GM19395 (cell line): ENCODE data around the gene RPA1.

Experiments
- ATAC-seq: cut with Tn5 transposase; IDR thresholded peaks from one replicate; pipeline ENCODE4 v1.9.1; 2021; ENCODE audit warnings: mild to moderate bottlenecking, moderate library complexity; ENCODE audit not compliant: unreplicated experiment

Gene RPA1

DNA sequence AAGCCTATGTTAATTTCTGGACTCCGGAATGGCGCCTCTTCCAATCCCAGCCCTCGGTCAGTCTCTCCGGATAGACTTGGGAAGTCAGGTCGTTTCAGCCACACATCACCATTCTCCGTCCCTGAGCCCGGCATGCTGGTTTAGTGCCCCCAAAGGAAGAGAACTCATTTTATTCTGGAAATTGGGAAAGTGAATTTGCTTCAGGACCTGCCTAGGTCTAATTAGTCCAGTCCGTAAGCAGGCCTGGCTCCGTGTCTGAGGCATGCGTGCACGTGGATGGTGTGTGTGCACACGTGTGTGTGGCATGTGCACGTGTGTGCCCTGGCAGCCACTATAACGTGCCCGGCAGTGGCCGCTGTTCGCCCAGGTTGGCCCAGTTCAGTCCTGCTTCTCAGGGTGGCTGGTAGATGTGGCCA lies 77.4 kb downstream of the RPA1 start:
- no peak for ATAC-seq

GRCh38 chr17:1907909-1908698 lies 78.3 kb downstream of the RPA1 start:
- no peak for ATAC-seq

DNA sequence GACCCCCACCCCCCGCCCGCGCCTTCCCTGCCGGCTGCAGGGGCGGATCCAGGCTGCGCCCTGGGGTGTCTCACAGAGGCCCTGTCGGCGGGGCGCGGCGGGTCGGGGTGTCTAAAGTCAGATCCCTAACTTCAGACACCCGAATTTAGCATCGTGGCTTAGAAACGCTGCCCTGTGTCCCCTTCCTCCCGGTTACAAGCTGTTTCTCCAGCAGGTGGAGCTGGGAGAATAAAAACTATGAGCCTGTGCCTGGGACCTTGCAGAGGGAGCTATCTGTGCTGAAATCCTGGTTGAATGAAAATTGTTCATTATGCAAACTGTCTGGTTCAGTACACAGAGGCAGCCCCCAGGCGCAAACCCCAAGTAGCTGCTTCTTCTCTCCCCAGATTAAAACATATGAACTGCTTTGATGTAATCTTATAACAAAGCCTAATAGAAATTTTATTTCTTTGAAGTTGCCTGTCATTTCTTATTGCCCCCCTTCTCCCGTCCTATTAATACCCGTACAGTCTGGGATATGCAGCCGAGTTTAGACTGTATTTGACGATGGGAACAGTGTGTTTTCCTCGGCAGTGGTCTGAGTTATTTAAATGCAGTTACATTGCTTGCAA lies 79.0 kb downstream of the RPA1 start:
- ATAC-seq, result no peak

DNA sequence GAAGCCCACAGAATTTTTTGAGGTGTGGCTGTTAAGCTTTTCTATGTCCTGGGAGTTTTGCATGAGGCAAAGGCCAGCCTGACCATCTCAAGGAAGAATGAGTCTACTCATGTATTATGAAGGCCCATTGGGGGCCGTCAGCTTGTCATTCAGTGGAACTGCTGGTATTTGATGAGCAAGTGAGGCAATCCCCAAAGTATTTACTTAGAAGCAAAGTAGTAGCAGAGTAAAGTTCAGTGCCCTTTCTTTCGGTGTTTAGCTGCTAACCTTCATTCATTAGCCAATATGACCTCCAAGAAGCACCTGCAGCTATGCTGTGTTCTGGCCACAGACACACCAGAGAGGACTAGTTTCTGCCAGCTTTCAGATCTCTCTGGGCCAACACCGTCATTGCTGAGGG lies 80.2 kb downstream of the RPA1 start:
- no peak for ATAC-seq

- ATAC-seq, result no peak
Measured at GRCh38 chr17:1912146-1912545, 82.3 kb downstream of the RPA1 start.

DNA sequence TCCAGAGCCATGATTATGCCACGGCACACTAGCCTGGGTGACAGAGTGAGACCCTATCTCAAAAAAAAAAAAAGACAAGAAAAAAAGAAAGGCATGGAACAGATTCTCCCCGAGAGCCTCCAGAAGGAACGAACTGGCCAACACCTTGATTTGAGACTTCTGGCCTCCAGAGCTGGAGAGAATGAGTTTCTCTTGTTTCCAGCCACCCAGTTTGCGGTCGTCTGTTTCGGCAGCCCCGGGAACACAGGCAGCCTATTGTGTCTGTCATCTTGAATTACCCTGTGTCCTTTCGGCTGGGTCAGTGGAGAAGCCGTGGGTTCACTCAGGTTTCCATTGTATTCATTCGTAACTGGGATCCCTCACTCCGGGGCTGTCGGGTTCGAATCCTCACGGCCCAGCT lies 83.9 kb downstream of the RPA1 start:
- no peak for ATAC-seq

DNA sequence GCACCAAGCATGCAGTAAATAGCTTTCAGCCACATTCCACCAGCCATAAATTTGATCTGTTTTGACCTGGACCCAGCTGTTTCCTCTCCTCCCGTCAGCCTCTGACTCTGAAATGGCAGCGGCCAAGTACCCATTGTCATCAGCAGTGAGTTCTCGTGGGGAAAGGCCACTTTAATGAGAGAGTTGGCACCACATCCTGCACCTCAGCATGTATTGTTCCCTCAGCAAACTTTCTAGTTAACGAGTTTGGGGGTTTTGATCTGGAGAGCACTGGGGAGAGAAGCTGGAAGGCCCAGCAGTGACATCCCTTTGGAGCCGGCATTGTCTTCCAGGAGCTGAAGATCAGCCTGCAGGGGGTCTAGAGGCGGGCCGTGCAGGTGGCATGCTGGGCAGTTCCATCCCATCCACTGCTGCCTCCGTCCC lies 84.9 kb downstream of the RPA1 start:
- ATAC-seq, result no peak

DNA sequence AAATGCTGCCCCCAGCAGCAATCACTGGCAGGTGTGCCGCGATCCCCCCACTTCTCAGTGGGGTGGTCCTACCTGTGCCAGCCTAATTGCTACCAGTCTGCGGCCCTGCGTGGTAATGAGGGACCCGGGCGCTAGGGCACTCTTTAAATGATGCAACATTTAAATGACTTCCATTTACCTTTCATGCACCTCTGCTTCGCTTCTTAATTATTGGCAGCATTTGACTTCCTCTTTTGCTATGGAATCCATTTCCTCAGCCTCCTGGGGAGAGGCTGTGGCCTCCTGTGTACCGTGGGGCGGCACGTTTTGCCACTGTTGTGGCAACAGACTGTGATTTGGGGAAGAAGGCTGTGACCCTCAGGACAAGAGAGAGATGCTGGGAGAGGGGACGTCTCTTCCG lies 86.1 kb downstream of the RPA1 start:
- no peak for ATAC-seq

GRCh38 chr17:1916316-1916715 lies 86.5 kb downstream of the RPA1 start:
- no peak for ATAC-seq

GRCh38 chr17:1916963-1917715 lies 87.3 kb downstream of the RPA1 start:
- ATAC-seq, result no peak

DNA sequence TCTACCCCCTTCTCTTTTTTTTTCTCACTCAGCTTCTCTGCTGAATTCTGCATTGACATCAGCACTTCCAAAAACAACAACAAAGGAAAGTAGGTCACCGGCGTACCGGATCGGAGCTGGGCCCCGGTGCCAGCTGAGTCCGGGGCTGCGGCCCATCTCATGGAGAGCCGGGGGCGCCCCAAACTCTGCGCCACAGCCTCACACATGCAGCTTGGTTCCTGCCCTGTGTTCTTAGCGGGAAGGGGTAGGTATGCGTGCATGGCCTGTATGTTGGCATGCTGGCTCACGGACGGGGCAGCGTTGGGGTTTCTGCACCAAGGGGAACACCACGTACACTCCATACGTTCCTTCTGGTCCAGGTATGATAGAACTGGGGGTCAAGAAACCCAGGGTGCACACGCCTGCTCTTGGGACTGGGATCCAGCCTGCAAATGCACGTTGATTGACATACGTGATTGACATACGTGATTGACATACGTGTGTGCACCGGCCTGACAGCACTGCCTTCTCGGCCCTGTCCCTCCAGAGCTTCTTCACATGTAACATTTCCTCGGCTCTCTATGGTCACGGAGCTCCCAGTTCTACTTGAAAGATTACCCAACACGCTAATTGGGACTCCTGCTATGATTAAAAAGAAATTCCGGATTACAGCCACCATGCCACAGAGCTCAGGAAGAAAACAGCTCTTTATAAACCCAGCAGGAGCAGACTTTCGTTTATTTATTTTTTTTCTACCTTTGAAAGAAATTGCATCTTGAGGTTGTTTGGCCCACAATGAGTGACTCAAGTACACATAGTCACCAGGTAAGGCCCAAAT lies 88.7 kb downstream of the RPA1 start:
- ATAC-seq, result no peak

DNA sequence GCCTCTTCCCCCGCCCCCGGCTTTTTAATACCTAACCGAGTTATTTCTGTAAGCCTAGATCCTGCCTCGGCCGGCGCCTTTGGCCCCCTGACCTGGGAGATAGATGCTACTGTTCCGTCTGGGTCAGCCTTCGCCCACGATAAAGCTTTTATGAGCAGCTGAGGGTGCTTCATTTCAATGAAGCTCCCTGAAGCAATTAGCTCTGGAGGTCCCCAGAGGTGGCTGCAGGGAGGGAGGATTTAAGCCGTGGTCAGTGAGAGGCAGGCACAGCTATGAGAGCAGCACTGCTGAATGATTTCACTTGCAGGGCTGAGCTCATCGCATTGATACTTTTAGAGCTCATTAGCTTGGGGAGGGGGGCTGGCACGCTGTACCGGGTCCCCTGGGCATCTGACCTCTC lies 89.4 kb downstream of the RPA1 start:
- no peak for ATAC-seq

- ATAC-seq, result no peak
Measured at GRCh38 chr17:1920948-1921351, 91.1 kb downstream of the RPA1 start.

- no peak for ATAC-seq
Measured at GRCh38 chr17:1928976-1929375, 99.2 kb downstream of the RPA1 start.

DNA sequence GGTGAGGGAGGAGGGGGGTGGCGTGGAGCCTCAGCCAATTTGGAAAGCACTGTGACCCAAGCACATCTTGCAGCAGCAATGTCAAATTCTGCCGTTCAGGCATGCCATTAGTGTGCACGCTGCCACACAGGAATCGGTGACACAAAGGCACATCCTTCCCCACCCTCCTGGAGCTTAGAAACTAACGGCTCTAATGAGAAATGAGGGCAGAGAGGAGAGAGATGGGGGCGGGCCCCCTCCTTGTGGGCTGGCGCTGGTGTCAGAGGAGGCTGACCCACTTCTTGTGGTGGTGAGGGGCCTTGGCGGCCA lies 100.5 kb downstream of the RPA1 start:
- ATAC-seq, result no peak

DNA sequence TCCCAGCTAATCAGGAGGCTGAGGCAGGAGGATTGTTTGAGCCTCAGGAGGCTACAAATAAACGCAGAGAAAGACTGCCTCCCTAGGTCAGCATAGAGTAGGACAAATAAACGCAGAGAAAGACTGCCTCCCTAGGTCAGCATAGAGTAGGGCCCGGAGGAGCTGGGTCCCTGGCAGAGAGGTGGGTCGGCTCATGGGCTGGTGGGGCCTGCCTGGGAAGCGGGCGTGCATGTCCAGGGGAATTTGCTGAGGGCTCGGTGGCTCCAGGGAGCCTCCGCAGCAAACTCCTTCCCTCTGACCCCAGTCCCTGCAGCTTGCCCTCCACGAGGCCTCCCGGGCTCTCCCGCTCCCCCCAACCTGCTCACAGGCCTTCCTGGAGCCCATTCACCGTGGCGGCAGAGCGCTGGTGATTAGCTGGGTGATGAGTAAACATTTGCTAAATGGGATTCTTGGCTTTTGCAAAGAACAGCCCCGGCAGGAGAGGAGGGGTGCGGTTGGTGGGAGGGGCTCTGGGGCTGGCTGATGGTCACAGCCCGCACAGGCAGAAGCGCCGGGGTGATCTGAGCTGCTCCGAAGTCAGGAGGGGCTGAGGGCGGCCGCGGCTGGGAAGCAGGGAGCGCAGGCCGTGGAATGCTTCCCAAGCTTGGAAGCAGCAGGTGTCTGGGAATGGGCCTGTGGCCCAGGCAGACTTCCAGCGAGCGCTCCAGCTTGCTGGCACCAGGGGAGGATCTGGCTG lies 102.2 kb downstream of the RPA1 start:
- no peak for ATAC-seq

GRCh38 chr17:1933875-1934715 lies 104.3 kb downstream of the RPA1 start:
- no peak for ATAC-seq

DNA sequence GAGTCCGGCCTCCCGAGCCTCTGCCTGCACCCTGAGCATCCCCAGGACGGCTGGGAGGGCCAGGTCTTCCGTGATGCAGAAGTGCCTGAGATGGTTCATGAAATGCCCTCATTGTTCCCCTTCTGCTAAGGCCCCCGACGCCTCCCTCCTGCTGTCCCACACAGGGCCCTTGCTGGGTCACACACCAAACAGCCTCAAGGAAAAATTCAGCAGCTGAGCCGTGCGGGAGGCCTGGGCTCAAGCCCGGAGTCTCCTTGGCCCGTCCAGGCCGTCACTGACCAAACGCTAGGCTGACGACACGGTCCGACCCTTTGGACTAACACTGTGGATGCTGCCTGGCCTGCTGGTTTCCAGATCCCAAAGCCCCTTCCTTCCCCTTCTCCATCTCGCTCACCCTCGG lies 105.1 kb downstream of the RPA1 start:
- no peak for ATAC-seq

GRCh38 chr17:1936766-1937165 lies 107.0 kb downstream of the RPA1 start:
- no peak for ATAC-seq

DNA sequence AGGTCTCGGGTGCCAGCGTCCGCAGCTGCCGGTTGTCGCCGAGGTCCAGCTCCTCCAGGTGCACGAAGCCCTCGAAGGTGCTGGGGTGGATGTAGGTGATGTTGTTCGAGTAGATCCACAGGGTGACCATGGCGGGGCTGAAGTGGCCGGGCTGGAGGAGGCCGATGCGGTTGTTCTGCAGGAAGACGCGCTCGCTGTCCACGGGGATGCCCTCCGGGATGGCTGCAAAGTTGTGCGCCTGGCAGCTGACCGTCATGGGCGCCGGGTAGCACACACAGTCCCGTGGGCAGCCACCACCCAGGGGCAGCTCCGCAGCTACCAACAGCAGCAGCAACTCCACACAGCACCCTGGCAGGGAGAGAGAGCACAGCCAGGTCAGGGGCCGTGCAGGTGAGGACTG lies 107.7 kb downstream of the RPA1 start:
- ATAC-seq, result no peak
